GM23338 (cell line): Measurements from ENCODE around the gene DNAH8. TPM values are rescaled to one million over a fixed set of nuclear protein-coding genes. Genes with fewer than 3 reads are reported as not detected.
A peak's percentile ranks its signal among the peaks of the same experiment; 100 is the strongest.

Source experiments
- ATAC-seq: fragments of 200-7000 bp; cut with Tn5 transposase; 3 replicates; pipeline ENCODE4 v1.9.1; 2020
- DNase-seq: peaks from one replicate; pipeline ENCODE4 v3.0.0-alpha.2; 2015; ENCODE audit warnings: low spot score
- H2AFZ ChIP-seq: fragments of 200-600 bp; sonication (generic); 2 replicates; pipeline ENCODE4 v1.8.0; 2016; ENCODE audit warnings: antibody characterized with exemption, mild to moderate bottlenecking, moderate library complexity
- H3F3A ChIP-seq: fragments of 200-600 bp; sonication (generic); replicated peaks from 2 replicates; pipeline ENCODE4 v1.8.0; 2017; ENCODE audit warnings: antibody characterized with exemption, mixed run types, low read depth
- H3K27ac ChIP-seq: fragments of 200-600 bp; sonication (generic); 2 replicates; pipeline ENCODE4 v1.6.1; 2016; ENCODE audit warnings: low read depth
- H3K27me3 ChIP-seq: fragments of 200-600 bp; sonication (generic); 2 replicates; pipeline ENCODE4 v1.8.0; 2016; ENCODE audit warnings: mild to moderate bottlenecking, mixed run types, moderate library complexity; ENCODE audit not compliant: insufficient read depth
- H3K36me3 ChIP-seq: fragments of 200-600 bp; sonication (generic); 2 replicates; pipeline ENCODE4 v1.8.0; 2016; ENCODE audit warnings: mild to moderate bottlenecking; ENCODE audit not compliant: insufficient read depth
- H3K4me1 ChIP-seq: fragments of 200-600 bp; sonication (generic); 2 replicates; pipeline ENCODE4 v1.8.0; 2016; ENCODE audit warnings: mild to moderate bottlenecking, moderate library complexity; ENCODE audit not compliant: insufficient read depth
- H3K4me2 ChIP-seq: fragments of 200-600 bp; sonication (generic); 2 replicates; pipeline ENCODE4 v1.7.1; 2017; ENCODE audit warnings: mixed run types
- H3K4me3 ChIP-seq: fragments of 200-600 bp; sonication (generic); 2 replicates; pipeline ENCODE4 v1.6.1; 2016; ENCODE audit warnings: mixed run types
- H3K79me2 ChIP-seq: fragments of 200-600 bp; sonication (generic); replicated peaks from 2 replicates; pipeline ENCODE4 v1.8.0; 2017; ENCODE audit warnings: mild to moderate bottlenecking; ENCODE audit not compliant: insufficient read depth
- H3K9me2 ChIP-seq: fragments of 200-600 bp; sonication (generic); 2 replicates; pipeline ENCODE4 v1.8.0; 2017; ENCODE audit not compliant: insufficient read depth
- H4K20me1 ChIP-seq: fragments of 200-600 bp; sonication (generic); replicated peaks from 2 replicates; pipeline ENCODE4 v1.8.0; 2017; ENCODE audit warnings: mild to moderate bottlenecking; ENCODE audit not compliant: insufficient read depth
- H3K27ac Mint-ChIP-seq: 2 replicates; pipeline ENCODE4 v1.8.0; 2020; ENCODE audit warnings: inconsistent platforms, mild to moderate bottlenecking, moderate library complexity, mixed read lengths
- H3K27me3 Mint-ChIP-seq: 3 replicates; pipeline ENCODE4 v1.8.0; 2022; ENCODE audit warnings: low read depth, mild to moderate bottlenecking, moderate library complexity, mixed read lengths, inconsistent platforms; ENCODE audit not compliant: insufficient read depth, poor library complexity
- H3K36me3 Mint-ChIP-seq: 3 replicates; pipeline ENCODE4 v1.8.0; 2021; ENCODE audit warnings: low read depth, mild to moderate bottlenecking, inconsistent platforms, moderate library complexity, mixed read lengths
- H3K4me1 Mint-ChIP-seq: 3 replicates; pipeline ENCODE4 v1.8.0; 2020; ENCODE audit warnings: mild to moderate bottlenecking, inconsistent platforms, mixed read lengths
- H3K4me3 Mint-ChIP-seq: 3 replicates; pipeline ENCODE4 v1.8.0; 2021; ENCODE audit warnings: moderate library complexity, mild to moderate bottlenecking, inconsistent platforms, mixed read lengths
- H3K9me3 Mint-ChIP-seq: 3 replicates; pipeline ENCODE4 v1.8.0; 2020; ENCODE audit warnings: moderate library complexity, mild to moderate bottlenecking, inconsistent platforms, mixed read lengths
- EZH2phosphoT487 ChIP-seq: fragments of 200-600 bp; sonication (generic); IDR thresholded peaks from one replicate; pipeline ENCODE4 v1.8.1; 2018; ENCODE audit warnings: antibody characterized with exemption; ENCODE audit not compliant: unreplicated experiment
- JUNB ChIP-seq: IDR thresholded peaks from one replicate; pipeline ENCODE4 v1.6.1; 2016; ENCODE audit warnings: antibody characterized with exemption; ENCODE audit not compliant: unreplicated experiment
- NANOG ChIP-seq: IDR thresholded peaks from 2 replicates; pipeline ENCODE4 v1.6.1; 2016; ENCODE audit warnings: antibody characterized with exemption, borderline replicate concordance
- ZNF114 ChIP-seq: fragments of 250-450 bp; sonication (Bioruptor Pico); IDR thresholded peaks from 2 replicates; pipeline ENCODE4 v1.5.0; 2020; ENCODE audit warnings: mild to moderate bottlenecking, moderate library complexity
- ZNF331 ChIP-seq: fragments of 250-450 bp; sonication (Bioruptor Pico); IDR thresholded peaks from 2 replicates; pipeline ENCODE4 v1.5.0; 2020; ENCODE audit warnings: low read depth, mild to moderate bottlenecking, moderate library complexity
- polyA plus RNA-seq: library from polyadenylated mRNA; unstranded; fragments of >200 nt; fragmentation: Nextera tagmentation; extraction: Ambion mirVana; gene quantifications from 2 replicates; pipeline ENCODE4 v1.2.1, GENCODE V29; 2016
- total RNA-seq: library from RNA; depleted of rRNA; stranded (reverse); fragments of >200 nt; shearing (Covaris generic); gene quantifications from 2 replicates; pipeline ENCODE4 v1.2.3, GENCODE V29; 2014
- TF ChIP-seq, protein P1 (sequence below): fragments of 250-450 bp; sonication (Bioruptor Pico); IDR thresholded peaks from 2 replicates; pipeline ENCODE4 v1.5.0; 2020; ENCODE audit warnings: mild to moderate bottlenecking, moderate library complexity
- TF ChIP-seq, protein P2 (sequence below), 2 experiments: fragments of 200-600 bp in 1 of 2; sonication (generic) in 1 of 2; conservative IDR thresholded peaks; 2 replicates each; pipeline versions ENCODE4 v1.5.1 to v1.6.1; 2016 to 2017; ENCODE audit warnings: antibody characterized with exemption in 2 of 2, low read depth in 2 of 2, mild to moderate bottlenecking in 2 of 2, moderate library complexity in 1 of 2
- TF ChIP-seq, protein P3 (sequence below): IDR thresholded peaks from 2 replicates; pipeline ENCODE4 v1.6.1; 2016; ENCODE audit warnings: antibody characterized with exemption

The DNAH8 gene
- total and polyA plus RNA-seq, 2 experiments from 2014 or later, result 0.02 TPM; not detected in 1

DNA sequence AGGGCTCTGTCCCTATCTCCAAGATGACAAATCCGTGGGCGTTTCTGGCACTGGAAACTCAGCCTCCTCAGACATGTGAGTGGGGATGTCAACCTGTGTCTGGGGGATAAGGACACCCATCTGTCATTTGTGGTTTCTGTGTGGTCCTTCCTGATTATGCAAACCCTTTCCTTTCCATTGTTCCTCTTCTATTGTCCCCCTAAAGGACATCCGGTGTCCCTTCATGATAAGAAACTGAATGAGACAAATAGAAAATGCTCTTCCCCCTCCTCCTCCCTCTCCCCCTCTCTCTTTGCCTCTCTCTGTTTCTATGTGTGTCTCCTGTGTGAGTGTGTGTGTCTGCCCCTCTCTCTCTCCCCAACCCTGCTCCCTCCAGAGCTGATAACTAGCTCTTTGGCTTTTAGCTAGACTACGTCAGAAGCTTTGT lies 322.0 kb downstream of the DNAH8 start:
- H3K4me1 ChIP-seq, result peaks cover 20% of the 10 kb centered on the region; the same call in 1 of the 2 replicates
- no peak overlapping the region for H3K4me3 ChIP-seq
- peak overlapping the region; percentile 58; the same call in 1 of the 2 replicates for H3K4me2 ChIP-seq
- TF ChIP-seq NANOG, result no peak
- no peak for TF ChIP-seq ZNF114 (CRISPR knock-in tag)
- TF ChIP-seq, protein P1, sequence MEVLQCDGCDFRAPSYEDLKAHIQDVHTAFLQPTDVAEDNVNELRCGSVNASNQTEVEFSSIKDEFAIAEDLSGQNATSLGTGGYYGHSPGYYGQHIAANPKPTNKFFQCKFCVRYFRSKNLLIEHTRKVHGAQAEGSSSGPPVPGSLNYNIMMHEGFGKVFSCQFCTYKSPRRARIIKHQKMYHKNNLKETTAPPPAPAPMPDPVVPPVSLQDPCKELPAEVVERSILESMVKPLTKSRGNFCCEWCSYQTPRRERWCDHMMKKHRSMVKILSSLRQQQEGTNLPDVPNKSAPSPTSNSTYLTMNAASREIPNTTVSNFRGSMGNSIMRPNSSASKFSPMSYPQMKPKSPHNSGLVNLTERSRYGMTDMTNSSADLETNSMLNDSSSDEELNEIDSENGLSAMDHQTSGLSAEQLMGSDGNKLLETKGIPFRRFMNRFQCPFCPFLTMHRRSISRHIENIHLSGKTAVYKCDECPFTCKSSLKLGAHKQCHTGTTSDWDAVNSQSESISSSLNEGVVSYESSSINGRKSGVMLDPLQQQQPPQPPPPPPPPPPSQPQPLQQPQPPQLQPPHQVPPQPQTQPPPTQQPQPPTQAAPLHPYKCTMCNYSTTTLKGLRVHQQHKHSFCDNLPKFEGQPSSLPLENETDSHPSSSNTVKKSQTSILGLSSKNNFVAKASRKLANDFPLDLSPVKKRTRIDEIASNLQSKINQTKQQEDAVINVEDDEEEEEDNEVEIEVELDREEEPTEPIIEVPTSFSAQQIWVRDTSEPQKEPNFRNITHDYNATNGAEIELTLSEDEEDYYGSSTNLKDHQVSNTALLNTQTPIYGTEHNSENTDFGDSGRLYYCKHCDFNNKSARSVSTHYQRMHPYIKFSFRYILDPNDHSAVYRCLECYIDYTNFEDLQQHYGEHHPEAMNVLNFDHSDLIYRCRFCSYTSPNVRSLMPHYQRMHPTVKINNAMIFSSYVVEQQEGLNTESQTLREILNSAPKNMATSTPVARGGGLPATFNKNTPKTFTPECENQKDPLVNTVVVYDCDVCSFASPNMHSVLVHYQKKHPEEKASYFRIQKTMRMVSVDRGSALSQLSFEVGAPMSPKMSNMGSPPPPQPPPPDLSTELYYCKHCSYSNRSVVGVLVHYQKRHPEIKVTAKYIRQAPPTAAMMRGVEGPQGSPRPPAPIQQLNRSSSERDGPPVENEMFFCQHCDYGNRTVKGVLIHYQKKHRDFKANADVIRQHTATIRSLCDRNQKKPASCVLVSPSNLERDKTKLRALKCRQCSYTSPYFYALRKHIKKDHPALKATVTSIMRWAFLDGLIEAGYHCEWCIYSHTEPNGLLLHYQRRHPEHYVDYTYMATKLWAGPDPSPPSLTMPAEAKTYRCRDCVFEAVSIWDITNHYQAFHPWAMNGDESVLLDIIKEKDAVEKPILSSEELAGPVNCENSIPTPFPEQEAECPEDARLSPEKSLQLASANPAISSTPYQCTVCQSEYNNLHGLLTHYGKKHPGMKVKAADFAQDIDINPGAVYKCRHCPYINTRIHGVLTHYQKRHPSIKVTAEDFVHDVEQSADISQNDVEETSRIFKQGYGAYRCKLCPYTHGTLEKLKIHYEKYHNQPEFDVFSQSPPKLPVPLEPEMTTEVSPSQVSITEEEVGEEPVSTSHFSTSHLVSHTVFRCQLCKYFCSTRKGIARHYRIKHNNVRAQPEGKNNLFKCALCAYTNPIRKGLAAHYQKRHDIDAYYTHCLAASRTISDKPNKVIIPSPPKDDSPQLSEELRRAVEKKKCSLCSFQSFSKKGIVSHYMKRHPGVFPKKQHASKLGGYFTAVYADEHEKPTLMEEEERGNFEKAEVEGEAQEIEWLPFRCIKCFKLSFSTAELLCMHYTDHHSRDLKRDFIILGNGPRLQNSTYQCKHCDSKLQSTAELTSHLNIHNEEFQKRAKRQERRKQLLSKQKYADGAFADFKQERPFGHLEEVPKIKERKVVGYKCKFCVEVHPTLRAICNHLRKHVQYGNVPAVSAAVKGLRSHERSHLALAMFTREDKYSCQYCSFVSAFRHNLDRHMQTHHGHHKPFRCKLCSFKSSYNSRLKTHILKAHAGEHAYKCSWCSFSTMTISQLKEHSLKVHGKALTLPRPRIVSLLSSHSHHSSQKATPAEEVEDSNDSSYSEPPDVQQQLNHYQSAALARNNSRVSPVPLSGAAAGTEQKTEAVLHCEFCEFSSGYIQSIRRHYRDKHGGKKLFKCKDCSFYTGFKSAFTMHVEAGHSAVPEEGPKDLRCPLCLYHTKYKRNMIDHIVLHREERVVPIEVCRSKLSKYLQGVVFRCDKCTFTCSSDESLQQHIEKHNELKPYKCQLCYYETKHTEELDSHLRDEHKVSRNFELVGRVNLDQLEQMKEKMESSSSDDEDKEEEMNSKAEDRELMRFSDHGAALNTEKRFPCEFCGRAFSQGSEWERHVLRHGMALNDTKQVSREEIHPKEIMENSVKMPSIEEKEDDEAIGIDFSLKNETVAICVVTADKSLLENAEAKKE (CRISPR knock-in tag), result no peak
- no peak for TF ChIP-seq ZNF331 (CRISPR knock-in tag)
- TF ChIP-seq EZH2phosphoT487, result no peak
- TF ChIP-seq, protein P2, sequence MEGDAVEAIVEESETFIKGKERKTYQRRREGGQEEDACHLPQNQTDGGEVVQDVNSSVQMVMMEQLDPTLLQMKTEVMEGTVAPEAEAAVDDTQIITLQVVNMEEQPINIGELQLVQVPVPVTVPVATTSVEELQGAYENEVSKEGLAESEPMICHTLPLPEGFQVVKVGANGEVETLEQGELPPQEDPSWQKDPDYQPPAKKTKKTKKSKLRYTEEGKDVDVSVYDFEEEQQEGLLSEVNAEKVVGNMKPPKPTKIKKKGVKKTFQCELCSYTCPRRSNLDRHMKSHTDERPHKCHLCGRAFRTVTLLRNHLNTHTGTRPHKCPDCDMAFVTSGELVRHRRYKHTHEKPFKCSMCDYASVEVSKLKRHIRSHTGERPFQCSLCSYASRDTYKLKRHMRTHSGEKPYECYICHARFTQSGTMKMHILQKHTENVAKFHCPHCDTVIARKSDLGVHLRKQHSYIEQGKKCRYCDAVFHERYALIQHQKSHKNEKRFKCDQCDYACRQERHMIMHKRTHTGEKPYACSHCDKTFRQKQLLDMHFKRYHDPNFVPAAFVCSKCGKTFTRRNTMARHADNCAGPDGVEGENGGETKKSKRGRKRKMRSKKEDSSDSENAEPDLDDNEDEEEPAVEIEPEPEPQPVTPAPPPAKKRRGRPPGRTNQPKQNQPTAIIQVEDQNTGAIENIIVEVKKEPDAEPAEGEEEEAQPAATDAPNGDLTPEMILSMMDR (conservative IDR thresholded peaks at IDR 0.05; ENCODE audit: low read depth in 2 of 2), result no peak
- no peak for TF ChIP-seq JUNB
- TF ChIP-seq, protein P3, sequence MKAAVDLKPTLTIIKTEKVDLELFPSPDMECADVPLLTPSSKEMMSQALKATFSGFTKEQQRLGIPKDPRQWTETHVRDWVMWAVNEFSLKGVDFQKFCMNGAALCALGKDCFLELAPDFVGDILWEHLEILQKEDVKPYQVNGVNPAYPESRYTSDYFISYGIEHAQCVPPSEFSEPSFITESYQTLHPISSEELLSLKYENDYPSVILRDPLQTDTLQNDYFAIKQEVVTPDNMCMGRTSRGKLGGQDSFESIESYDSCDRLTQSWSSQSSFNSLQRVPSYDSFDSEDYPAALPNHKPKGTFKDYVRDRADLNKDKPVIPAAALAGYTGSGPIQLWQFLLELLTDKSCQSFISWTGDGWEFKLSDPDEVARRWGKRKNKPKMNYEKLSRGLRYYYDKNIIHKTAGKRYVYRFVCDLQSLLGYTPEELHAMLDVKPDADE, result no peak
- H2AFZ ChIP-seq, result no peak overlapping the region
- H3K4me3 Mint-ChIP-seq, result no peak overlapping the region
- peaks cover 6% of the 10 kb centered on the region; the same call in 1 of the 2 replicates for H3K27me3 ChIP-seq
- no peaks in the 10 kb centered on the region for H3K36me3 ChIP-seq
- peaks cover 6% of the 10 kb centered on the region; the same call in 2 of the 3 replicates for H3K4me1 Mint-ChIP-seq
- no peak overlapping the region for H3K27ac Mint-ChIP-seq
- no peaks in the 10 kb centered on the region for H4K20me1 ChIP-seq
- H3K36me3 Mint-ChIP-seq, result no peaks in the 10 kb centered on the region
- H3K27me3 Mint-ChIP-seq, result peaks cover 11% of the 10 kb centered on the region
- no peak overlapping the region for H3K27ac ChIP-seq
- H3K9me2 ChIP-seq, result peaks cover 25% of the 10 kb centered on the region
- H3K9me3 Mint-ChIP-seq, result no peaks in the 10 kb centered on the region
- no peaks in the 10 kb centered on the region for H3F3A ChIP-seq
- DNase-seq (no peak), ATAC-seq (no peak)
- no peaks in the 10 kb centered on the region for H3K79me2 ChIP-seq
